Gastroesophageal sphincter (tissue), 3 donors: Measurements from ENCODE around the gene CCNG2.

Experiments
- POLR2A ChIP-seq, 2 donors: fragments of 450-650 bp; IDR thresholded peaks; one replicate each; pipeline ENCODE4 v1.6.1; 2017; ENCODE audit warnings: antibody characterized with exemption in 2 of 2, mild to moderate bottlenecking in 2 of 2, moderate library complexity in 1 of 2
- TF ChIP-seq, protein P1 (sequence below), 4 experiments: fragments of 200-600 bp in 2 of 4; fragments of 450-650 bp in 2 of 4; sonication (generic) in 1 of 4; IDR thresholded peaks; one replicate each; pipeline ENCODE4 v1.5.1; 2017 to 2019; ENCODE audit warnings: antibody characterized with exemption in 4 of 4, mild to moderate bottlenecking in 2 of 4, moderate library complexity in 2 of 4

DNA sequence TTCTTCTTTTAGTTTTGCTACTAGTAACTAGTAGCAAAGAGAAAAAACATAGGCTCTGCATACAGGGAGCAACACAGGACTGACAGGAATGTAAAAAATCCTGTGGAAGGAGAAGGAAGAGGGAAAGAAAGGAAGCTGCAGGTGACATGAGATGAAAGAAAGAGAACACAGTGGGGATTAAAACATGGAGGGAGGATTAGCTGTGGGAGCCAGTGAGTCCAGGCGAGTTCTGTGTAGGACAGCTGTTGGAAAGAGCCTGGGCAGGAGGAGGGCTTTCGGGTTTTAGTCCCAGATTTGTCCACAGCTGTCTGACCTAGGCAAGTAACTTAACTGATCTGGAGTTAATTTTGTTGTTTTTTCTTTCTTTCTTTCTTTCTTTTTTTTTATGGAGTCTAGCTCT, 21.6 kb downstream of the CCNG2 start:
- no peak for TF ChIP-seq POLR2A (IDR thresholded peaks at IDR 0.05)
- TF ChIP-seq, protein P1, sequence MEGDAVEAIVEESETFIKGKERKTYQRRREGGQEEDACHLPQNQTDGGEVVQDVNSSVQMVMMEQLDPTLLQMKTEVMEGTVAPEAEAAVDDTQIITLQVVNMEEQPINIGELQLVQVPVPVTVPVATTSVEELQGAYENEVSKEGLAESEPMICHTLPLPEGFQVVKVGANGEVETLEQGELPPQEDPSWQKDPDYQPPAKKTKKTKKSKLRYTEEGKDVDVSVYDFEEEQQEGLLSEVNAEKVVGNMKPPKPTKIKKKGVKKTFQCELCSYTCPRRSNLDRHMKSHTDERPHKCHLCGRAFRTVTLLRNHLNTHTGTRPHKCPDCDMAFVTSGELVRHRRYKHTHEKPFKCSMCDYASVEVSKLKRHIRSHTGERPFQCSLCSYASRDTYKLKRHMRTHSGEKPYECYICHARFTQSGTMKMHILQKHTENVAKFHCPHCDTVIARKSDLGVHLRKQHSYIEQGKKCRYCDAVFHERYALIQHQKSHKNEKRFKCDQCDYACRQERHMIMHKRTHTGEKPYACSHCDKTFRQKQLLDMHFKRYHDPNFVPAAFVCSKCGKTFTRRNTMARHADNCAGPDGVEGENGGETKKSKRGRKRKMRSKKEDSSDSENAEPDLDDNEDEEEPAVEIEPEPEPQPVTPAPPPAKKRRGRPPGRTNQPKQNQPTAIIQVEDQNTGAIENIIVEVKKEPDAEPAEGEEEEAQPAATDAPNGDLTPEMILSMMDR (IDR thresholded peaks at IDR 0.05), result no peak
